GM11168 (cell line): ENCODE data around the gene BAX.
"Not testable (repeated sequence)": the region's sequence is repeated elsewhere in the genome, so short reads cannot be mapped to it uniquely, and the experiment has no call there.

Experiments
- in situ Hi-C: fragments of 300-500 bp; cut with MboI; formaldehyde crosslinking; loops from one replicate; pipeline ENCODE4 v1.12.0; 2022; ENCODE audit warnings: low sequenced_read_pairs; ENCODE audit not compliant: unreplicated experiment

Gene BAX

GRCh38 chr19:48954595-48955307, at the start of gene BAX:
TSS of gene BAX (plus strand) at chr19:48954875. CDS start at chr19:48954929, 54 bp downstream.
- in situ Hi-C loops = no loop called here

GRCh38 chr19:48905664-48906063, 49.0 kb upstream of the BAX start:
- in situ Hi-C loops = no loop called here

- in situ Hi-C loops = no loop called here
Measured at GRCh38 chr19:48906324-48906723, 48.4 kb upstream of the BAX start.

GRCh38 chr19:48907671-48908070, 47.0 kb upstream of the BAX start:
- in situ Hi-C loops = no loop called here

- in situ Hi-C loops = not testable (repeated sequence)
Measured at GRCh38 chr19:48909424-48910077, 45.1 kb upstream of the BAX start.

GRCh38 chr19:48910803-48911202, 43.9 kb upstream of the BAX start:
- in situ Hi-C loops = no loop called here

GRCh38 chr19:48913114-48913889, 41.4 kb upstream of the BAX start:
- in situ Hi-C loops = no loop called here

- in situ Hi-C loops = no loop called here
Measured at GRCh38 chr19:48914181-48914580, 40.5 kb upstream of the BAX start.

GRCh38 chr19:48915757-48916156, 38.9 kb upstream of the BAX start:
- in situ Hi-C loops = no loop called here

GRCh38 chr19:48918071-48918470, 36.6 kb upstream of the BAX start:
- in situ Hi-C loops = no loop called here

GRCh38 chr19:48918801-48919247, 35.9 kb upstream of the BAX start:
- in situ Hi-C loops = no loop called here

- in situ Hi-C loops = not testable (repeated sequence)
Measured at GRCh38 chr19:48919271-48919670, 35.4 kb upstream of the BAX start.

GRCh38 chr19:48920949-48921348, 33.7 kb upstream of the BAX start:
- in situ Hi-C loops = no loop called here

GRCh38 chr19:48921721-48922500, 32.8 kb upstream of the BAX start:
- in situ Hi-C loops = no loop called here

- in situ Hi-C loops = no loop called here
Measured at GRCh38 chr19:48922548-48923490, 31.9 kb upstream of the BAX start.

GRCh38 chr19:48925240-48925843, 29.3 kb upstream of the BAX start:
- in situ Hi-C loops = no loop called here

- in situ Hi-C loops = not testable (repeated sequence)
Measured at GRCh38 chr19:48925890-48926289, 28.8 kb upstream of the BAX start.

GRCh38 chr19:48926909-48927308, 27.8 kb upstream of the BAX start:
- in situ Hi-C loops = no loop called here

GRCh38 chr19:48927692-48928091, 27.0 kb upstream of the BAX start:
- in situ Hi-C loops = not testable (repeated sequence)
